Smooth muscle cell (in vitro differentiated cells): ENCODE results near the gene MMADHC. TPM values are rescaled to one million over a fixed set of nuclear protein-coding genes. Genes with fewer than 3 reads are reported as not detected.
"Not testable (repeated sequence)": the region's sequence is repeated elsewhere in the genome, so short reads cannot be mapped to it uniquely, and the experiment has no call there.

Source experiments
- DNase-seq: peaks from one replicate; lab custom pipeline; 2025; ENCODE audit not compliant: unreplicated experiment; lab: John Stamatoyannopoulos, UW
- H2AFZ ChIP-seq: fragments of 200-600 bp; sonication (generic); 2 replicates; pipeline ENCODE4 v1.6.0; 2016; ENCODE audit warnings: antibody characterized with exemption, low read depth, mild to moderate bottlenecking
- H3F3A ChIP-seq: fragments of 200-600 bp; sonication (generic); 2 replicates; pipeline ENCODE4 v1.6.0; 2017; ENCODE audit warnings: antibody characterized with exemption, low read depth
- H3K27ac ChIP-seq: fragments of 200-600 bp; sonication (generic); 2 replicates; pipeline ENCODE4 v1.5.1; 2016; ENCODE audit warnings: low read depth, mild to moderate bottlenecking
- H3K27me3 ChIP-seq: fragments of 200-600 bp; sonication (generic); 2 replicates; pipeline ENCODE4 v1.6.1; 2016; ENCODE audit warnings: low read depth, mild to moderate bottlenecking
- H3K36me3 ChIP-seq: fragments of 200-600 bp; sonication (generic); 2 replicates; pipeline ENCODE4 v1.5.1; 2016; ENCODE audit warnings: low read depth
- H3K4me1 ChIP-seq: fragments of 200-600 bp; sonication (generic); 2 replicates; pipeline ENCODE4 v1.5.1; 2016; ENCODE audit warnings: low read depth
- H3K4me2 ChIP-seq: fragments of 200-600 bp; sonication (generic); 2 replicates; pipeline ENCODE4 v1.6.0; 2016; ENCODE audit warnings: mild to moderate bottlenecking
- H3K4me3 ChIP-seq: fragments of 200-600 bp; sonication (generic); 2 replicates; pipeline ENCODE4 v1.5.1; 2016; ENCODE audit warnings: mild to moderate bottlenecking
- H3K79me2 ChIP-seq: fragments of 200-600 bp; sonication (generic); 2 replicates; pipeline ENCODE4 v1.6.0; 2016; ENCODE audit warnings: low read depth, mild to moderate bottlenecking
- H3K9ac ChIP-seq: fragments of 200-600 bp; sonication (generic); 2 replicates; pipeline ENCODE4 v1.6.0; 2016; ENCODE audit warnings: low read depth
- H3K9me3 ChIP-seq: fragments of 200-600 bp; sonication (generic); replicated peaks from 2 replicates; pipeline ENCODE4 v1.5.1; 2016; ENCODE audit warnings: low read depth
- H4K20me1 ChIP-seq: fragments of 200-600 bp; sonication (generic); 2 replicates; pipeline ENCODE4 v1.6.0; 2016; ENCODE audit warnings: low read depth
- WGBS: methylation state at CpG from one replicate; pipeline ENCODE4 v1.1.7; 2016; ENCODE audit warnings: low lambda C conversion rate; 5-methylcytosine and 5-hydroxymethylcytosine counted together
- polyA plus RNA-seq: library from polyadenylated mRNA; unstranded; fragments of >200 nt; fragmentation: Nextera tagmentation; extraction: Ambion mirVana; gene quantifications from 2 replicates; pipeline ENCODE4 v1.2.1, GENCODE V29; 2016
- total RNA-seq: library from RNA; depleted of rRNA; stranded (reverse); fragments of >200 nt; gene quantifications from 2 replicates; pipeline ENCODE4 v1.2.3, GENCODE V29; 2014
- TF ChIP-seq, protein P1 (sequence below): fragments of 200-600 bp; sonication (generic); IDR thresholded peaks from 2 replicates; pipeline ENCODE4 v1.5.1; 2017; ENCODE audit warnings: borderline replicate concordance, mild to moderate bottlenecking, antibody characterized with exemption; ENCODE audit not compliant: insufficient read depth, poor library complexity, severe bottlenecking

The MMADHC gene
- total and polyA plus RNA-seq, 2 experiments from 2014 or later = 141 to 188 TPM

DNA sequence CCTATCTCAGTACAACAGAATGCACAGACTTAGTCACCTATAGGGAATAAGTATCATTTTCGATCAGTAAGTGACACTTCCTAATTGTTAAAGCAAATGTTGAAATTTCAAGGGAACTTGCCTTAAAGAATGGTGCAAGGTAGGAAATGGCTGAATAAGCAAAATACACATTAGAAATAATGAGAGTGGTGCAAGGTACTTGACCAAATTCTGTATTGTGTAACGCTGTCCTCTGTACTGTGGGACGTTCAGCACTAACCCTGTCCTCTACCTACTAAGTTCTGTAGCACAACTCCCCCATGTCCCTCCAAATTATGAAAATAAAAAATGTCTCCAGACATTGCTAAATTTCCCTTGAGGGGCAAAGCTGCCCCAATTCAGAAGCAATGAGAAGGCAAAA is 19.4 kb downstream of the MMADHC start:
- DNase-seq = no peak
- TF ChIP-seq, protein P1, sequence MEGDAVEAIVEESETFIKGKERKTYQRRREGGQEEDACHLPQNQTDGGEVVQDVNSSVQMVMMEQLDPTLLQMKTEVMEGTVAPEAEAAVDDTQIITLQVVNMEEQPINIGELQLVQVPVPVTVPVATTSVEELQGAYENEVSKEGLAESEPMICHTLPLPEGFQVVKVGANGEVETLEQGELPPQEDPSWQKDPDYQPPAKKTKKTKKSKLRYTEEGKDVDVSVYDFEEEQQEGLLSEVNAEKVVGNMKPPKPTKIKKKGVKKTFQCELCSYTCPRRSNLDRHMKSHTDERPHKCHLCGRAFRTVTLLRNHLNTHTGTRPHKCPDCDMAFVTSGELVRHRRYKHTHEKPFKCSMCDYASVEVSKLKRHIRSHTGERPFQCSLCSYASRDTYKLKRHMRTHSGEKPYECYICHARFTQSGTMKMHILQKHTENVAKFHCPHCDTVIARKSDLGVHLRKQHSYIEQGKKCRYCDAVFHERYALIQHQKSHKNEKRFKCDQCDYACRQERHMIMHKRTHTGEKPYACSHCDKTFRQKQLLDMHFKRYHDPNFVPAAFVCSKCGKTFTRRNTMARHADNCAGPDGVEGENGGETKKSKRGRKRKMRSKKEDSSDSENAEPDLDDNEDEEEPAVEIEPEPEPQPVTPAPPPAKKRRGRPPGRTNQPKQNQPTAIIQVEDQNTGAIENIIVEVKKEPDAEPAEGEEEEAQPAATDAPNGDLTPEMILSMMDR = no peak
- Histone ChIP-seq H3K9ac (no peak overlapping the region), H3K27ac (no peak overlapping the region), H2AFZ (no peak overlapping the region), H3K27me3 (no peaks in the 10 kb centered on the region), H3K36me3 (peaks cover 38% of the 10 kb centered on the region), H3K4me2 (no peak overlapping the region), H3K9me3 (no peaks in the 10 kb centered on the region), H3K79me2 (no peaks in the 10 kb centered on the region), H3K4me1 (no peaks in the 10 kb centered on the region), H3K4me3 (no peak overlapping the region), H3F3A (peaks cover 18% of the 10 kb centered on the region), H4K20me1 (peaks cover 38% of the 10 kb centered on the region)
- WGBS = 94% methylated on average over 3 of the region's 3 CpGs

DNA sequence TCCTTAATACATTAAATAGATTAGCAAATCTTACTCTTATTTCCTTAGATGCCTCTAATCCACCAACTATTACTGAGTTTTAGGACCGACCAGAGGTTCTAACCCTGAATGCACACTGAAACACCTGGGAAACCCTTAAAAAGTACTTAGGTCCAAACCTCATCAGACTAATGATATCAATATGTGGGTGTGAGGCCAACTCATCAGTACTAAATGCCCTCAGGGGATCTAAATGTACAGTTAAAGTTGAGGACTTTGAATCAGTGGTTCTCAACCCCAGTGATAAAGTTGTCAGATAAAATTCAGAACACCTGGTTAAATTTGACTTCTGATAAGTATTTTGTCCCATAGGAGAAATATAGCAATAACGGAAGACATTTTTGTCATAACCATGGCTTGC is 20.9 kb downstream of the MMADHC start:
- Histone ChIP-seq H3K9ac (no peak overlapping the region), H2AFZ (no peak overlapping the region), H3K4me3 (no peak overlapping the region), H3K27me3 (no peaks in the 10 kb centered on the region), H3K4me2 (no peak overlapping the region), H3F3A (peaks cover 18% of the 10 kb centered on the region), H4K20me1 (peaks cover 24% of the 10 kb centered on the region), H3K9me3 (no peaks in the 10 kb centered on the region), H3K4me1 (no peaks in the 10 kb centered on the region), H3K79me2 (no peaks in the 10 kb centered on the region), H3K36me3 (peaks cover 38% of the 10 kb centered on the region), H3K27ac (no peak overlapping the region)
- WGBS = 95% methylated on average over 2 of the region's 2 CpGs
- TF ChIP-seq, protein P1 = no peak
- no peak for DNase-seq

DNA sequence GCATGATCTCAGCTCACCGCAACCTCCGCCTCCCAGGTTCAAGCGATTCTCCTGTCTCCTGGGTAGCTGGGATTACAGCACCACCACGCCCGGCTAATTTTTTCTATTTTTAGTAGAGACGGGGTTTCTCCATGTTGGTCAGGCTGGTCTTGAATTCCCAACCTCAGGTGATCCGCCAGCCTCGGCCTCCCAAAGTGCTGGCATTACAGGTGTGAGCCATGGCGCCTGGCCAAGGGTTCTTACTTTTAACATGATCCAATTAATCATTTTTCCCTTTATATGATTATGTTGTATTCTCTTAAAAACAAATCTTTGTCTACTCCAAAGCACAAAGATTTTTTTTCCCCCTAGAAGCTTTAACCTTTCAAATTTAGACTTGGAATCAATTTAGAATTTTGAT is 21.9 kb downstream of the MMADHC start:
- not testable (repeated sequence) for H3K9me3 ChIP-seq, H3K4me2 ChIP-seq, H3K27ac ChIP-seq, DNase-seq, H3K9ac ChIP-seq, H2AFZ ChIP-seq, H3K4me3 ChIP-seq, H3K79me2 ChIP-seq, H3K27me3 ChIP-seq, H3K4me1 ChIP-seq
- 91% methylated on average over 9 of the region's 9 CpGs for WGBS
- Histone ChIP-seq H3F3A (peaks cover 18% of the 10 kb centered on the region), H3K36me3 (peaks cover 32% of the 10 kb centered on the region), H4K20me1 (peaks cover 13% of the 10 kb centered on the region)

DNA sequence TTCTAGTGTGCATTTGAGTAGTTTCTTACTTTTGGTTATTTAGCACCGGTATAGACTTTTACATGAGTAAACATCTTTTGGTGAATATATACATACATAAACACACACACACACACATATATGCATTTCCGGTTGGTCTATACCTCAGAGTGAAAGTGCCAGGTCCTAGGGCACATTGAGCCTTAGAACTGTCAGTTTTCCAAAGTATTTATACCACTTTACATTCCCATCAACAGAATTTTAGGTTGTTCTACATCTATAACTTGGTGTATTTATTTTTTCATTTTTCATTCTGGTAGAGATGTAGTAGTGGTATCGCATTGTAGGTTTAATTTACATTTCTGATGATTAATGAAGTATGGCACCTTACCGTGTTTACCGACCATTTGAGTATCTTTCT is 22.6 kb downstream of the MMADHC start:
- TF ChIP-seq, protein P1 = no peak

More for the DNA sequence above, 22.6 kb downstream of the MMADHC start:
- H3K4me3 ChIP-seq = no peak overlapping the region
- DNase-seq = no peak
- no peak overlapping the region for H3K9ac ChIP-seq
- H2AFZ ChIP-seq = no peak overlapping the region
- H4K20me1 ChIP-seq = peaks cover 7% of the 10 kb centered on the region
- H3K79me2 ChIP-seq = no peaks in the 10 kb centered on the region
- H3K27ac ChIP-seq = no peak overlapping the region
- H3K36me3 ChIP-seq = peaks cover 26% of the 10 kb centered on the region
- no peaks in the 10 kb centered on the region for H3K27me3 ChIP-seq
- no peak overlapping the region for H3K4me2 ChIP-seq
- H3K4me1 ChIP-seq = no peaks in the 10 kb centered on the region
- WGBS = 96% methylated on average over 5 of the region's 5 CpGs
- peaks cover 18% of the 10 kb centered on the region for H3F3A ChIP-seq
- no peaks in the 10 kb centered on the region for H3K9me3 ChIP-seq
